Measurements from ENCODE around the gene IGF2.

IGF2 gene

DNA sequence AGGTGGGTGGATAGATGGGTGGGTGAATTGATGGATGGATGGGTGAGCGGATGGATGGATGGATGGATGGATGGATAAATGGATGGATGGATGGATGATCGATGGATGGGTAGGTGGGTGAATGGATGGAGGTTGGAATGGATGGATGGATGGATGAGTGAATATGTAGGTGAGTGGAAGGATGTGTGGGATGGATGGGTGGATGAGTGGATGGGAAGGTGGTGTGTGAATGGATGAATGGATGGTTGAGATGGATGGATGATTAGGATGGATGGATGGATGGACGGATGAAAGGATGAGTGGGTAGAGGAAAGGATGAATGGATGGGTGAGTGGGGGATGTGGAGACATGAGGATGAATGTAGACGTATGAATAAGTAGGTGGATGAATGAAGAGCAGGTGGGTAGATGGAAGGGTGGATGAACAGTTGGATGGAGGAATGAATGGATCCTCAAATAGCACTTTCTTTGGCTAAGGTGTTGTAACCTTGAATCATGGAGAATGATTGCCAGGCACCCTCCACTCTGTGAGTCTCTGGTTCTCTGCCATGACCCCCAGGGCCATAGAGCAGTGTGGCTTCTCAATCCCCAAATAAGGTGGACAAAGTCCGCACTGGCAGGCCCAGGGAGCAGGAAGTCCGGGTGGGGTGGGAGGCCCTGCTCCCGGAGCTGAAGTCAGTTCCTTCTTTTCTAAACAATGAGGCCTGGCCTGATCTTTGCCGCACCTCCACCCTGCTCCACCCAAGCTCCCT, 36.9 kb downstream of the IGF2 start:
- no peak for DNase-seq

DNA sequence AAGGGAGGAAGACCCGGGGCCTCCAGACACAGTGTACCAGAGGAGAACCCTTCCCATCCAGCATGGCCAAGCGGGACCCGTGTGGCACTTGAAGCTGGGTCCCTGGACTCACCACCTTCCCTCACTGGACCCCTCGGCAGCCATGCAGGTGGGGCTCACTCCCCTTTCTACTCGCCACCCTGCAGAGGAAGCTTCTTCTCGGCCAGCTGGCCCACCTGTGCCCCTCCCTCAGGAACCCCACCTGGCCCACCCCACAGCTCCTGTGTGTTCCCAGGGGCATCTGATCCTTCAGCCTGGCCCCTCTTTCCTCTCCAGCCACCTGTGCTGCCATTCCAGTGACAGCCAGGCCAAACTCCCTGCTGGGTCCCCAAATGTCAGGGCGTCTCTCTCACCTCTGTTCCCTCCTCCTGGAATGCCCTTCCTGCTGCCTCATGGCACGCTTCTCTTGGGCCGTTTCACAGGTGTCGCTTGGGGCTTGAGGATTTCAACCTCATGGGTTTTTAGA, 38.0 kb downstream of the IGF2 start:
- DNase-seq = no peak

DNA sequence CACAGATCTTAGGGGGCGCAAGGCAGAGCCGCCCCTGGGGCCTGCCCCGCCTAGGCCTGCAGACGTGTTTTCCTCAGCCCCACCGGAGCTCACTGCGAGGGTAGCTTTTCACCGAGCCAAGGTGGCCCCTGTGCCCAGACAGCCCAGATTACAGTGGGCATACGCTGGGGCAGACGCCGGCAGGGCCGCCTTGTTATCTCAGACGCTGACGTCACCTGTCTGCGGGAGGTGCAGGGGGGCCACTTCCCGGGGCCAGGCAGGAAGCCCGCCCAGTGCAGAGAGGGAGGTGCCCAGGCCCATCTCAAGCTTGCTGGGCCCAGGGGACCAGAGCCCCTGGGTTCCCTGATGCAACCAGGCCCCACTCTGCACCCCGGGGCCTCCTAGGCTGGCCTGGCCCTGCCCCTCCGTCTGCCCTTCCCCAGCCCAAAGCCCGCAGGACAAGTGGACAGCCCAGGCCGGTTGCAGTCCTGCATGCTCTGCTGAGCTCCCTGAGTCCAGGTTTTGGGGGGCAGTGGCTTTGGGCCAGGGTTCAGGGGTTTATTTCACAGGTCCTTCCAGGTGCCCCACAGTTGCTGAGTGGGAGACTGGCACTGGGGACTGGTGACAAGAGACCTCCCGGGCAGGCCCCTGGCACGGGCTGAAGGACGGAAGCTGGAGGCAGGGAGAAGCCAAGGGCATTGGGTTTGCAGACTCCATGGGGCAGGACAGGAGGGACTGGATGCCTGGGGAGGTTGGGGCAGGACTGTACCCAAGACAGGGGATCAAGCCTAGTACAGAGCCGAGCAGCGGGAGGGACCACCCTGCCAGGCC, 38.6 kb downstream of the IGF2 start:
- no peak for DNase-seq

DNA sequence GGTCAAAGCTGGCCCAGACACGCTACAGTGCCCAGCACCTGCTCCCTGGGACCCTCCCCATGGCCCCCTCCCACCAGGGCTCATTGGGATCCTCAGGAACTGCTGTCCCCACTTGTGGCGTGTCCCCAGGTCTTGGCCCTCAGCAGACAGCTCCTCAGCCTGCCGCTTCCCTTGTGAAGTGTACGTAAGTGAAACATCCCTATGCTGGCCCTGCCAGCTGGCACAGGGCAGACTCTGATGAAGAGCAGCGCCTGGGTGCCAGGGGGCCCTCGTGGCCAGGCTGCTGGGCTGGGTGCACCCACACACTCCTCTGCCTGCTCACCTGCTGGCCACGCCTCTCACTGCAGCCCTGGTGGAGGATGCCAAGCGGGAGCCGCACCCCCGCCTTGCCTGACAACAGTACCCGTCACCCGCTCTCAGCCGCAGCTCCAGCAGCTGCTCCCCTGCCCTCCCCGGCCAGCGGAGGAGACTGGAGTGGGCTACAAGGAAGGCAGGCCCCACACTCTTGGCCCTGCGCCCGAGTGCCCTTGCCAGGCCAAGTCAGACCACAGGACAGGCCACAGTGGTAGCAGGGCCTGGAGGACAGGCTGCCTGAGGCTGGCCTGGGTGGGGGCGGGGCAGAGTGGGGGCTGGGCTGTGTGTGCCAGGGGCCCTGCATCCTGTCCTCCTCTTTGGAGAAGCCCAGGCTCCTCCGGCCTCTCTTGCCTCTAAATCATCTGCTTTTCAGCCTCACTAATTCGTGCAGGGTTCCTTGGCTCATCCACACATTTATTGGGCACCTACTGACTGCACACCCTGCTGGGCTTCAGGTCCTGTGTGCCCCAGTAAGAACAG, 39.5 kb downstream of the IGF2 start:
- no peak for DNase-seq

DNA sequence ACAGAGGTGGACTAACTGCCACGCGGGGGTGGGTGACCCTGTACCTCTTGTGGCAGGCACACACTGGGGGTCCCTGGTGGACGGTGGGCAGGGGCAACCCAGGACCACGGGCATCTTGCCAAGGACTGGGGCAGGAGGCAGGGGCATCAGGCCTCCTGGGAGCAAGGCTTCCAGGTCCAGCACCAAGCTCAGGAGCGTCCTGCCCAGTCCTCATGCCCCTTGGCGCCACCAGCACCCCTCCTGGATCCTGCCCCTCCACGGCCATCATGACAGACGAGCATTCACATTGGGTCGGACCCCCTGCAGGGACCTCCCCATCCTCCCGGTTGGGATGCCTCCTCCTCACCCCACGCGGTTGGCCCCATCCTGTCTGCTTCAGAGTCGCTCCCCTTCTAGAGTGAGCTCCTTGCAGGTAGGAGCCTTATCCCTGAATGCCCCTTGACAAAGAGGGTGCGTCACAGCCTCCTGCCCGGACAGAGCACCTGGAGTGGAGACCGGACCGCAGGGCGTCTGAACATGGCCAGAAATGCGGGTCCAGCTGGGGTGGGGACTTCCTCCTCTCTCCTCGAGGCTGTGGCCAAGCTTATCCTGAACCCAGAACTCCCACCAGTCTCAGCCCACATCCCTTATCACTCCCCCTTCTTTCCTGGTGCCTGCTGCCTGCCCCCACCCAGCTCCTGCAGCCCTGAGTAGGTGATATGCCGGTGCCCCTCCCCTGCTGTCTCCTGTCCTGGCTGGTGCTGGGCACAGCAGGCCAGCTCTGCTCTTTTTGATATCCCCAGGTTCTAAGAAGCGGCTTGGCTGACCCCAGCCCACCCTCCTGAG, 40.3 kb downstream of the IGF2 start:
- no peak for DNase-seq

DNA sequence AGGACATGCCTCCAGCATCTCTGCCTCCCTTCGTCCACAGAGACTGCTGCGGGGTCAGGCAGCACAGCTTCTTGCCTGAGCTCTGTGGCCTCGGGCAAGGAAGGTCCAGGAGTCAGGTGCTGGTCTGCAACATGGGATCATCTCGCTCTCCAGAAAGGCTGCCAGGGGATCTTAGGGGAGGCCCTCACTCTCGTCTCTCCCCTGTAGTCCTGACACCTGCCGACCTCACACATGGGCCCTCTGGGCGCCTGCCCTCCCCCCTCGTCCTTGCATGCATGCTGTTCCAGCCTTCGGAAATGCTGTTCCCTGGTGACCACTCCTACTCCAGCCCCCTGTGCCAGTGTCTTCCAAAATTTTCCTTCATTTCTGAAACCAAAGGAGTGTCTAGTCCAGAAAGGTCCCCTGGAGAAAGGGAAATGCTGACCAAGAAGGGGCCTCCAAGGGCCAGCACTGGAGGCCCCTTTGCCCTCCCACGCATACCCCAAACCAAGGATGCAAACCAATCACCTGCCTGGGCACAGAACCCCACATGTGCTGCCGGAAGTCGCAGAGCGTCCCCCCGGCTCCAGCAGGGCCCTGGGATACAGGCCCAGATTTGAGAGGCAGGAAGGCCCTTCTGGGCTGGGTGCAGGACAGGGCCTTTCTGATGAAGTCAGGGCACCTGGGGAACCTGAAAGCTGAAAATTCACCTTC, 41.0 kb downstream of the IGF2 start:
- no peak for DNase-seq

DNA sequence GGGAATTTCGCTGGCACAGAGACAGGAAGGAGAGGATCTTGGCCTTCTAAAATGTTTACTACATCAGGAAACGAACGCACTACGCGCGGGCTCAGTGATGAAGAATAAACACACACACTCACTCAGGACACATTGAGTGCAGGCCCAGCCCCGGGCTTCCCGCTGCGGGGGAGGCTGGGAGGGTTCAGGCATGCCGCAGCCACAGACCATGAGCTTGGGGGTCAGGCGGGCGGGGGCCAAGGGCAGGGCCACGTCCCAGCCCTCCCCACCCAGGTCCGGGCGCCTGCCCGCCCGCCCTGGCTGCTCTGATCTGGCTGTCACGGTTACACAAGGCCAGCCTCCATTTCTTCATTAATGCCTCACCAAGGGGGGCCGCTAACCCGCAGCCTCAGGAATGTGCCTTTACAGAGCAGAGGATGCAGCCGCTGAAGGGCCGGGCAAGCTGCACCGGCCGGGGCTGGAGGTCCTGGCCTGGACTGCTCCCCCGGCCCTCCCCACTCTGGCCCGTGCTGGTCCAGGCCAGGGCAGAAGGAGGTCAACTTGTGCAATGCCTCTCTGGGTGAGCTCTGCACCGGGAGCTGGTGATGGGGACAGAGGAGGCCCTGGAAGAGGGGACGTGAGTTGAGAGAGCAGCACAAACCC, 41.7 kb downstream of the IGF2 start:
- no peak for DNase-seq

DNA sequence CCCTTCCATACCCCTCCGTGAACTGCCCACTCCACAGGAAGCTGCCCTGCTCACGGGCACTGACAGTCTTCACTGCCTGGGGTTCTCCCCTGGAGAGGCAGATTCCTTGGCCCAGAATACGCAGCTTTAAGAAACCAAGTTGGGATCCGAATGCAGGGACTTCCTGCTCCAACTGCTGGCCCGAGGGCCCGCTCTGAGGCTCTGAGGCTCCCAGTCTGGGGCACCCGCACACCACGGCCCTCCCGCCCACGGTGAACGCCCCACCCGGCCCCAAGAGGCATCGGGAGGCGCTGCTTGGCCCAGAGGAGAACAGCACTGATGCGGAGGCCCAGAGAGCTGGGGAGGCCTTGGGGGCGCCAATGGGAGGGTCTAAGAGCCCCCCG, 42.3 kb downstream of the IGF2 start:
- no peak for DNase-seq

DNA sequence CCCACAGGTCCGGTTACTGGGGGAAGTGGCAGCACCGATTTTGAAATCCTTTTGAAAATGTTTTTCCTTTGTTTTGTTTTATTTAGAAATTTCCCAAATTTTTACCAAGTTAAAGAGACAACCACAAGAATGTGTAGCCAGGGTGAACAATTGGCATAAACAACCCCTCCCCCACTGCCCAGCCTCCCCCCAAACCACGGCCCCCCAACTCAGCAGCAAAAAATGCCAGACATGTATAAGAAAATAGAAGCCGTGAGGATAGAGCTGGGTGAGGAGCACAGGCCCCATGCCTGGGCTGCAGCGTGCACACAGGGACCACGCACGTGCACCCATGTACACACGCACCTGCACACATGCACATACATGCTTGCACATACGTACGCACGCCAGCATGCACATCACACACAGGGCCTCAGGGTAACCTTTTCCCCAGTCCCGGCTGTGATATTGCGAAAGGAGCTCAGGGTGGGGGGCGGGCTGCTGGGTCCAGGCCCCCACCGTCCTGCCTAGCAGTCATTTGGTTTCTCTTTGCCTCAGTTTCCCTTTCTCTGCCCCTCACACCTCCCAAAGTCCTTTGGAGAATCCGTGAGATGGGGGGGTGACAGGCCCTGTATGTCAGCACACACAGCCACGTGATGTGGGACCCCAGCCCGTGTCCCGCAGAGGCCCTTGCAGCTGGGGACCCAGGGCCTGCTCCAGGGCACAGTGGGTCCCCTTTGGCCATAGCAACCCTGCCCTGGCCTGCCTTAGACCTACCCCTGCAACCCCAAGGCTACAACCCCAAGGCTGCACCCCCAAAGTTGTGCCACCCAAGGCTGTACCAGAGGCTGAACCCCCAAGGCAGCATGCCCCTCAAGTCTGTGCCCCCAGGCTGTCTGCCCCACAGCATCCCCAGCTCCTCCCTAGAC, 42.9 kb downstream of the IGF2 start:
- DNase-seq = no peak

DNA sequence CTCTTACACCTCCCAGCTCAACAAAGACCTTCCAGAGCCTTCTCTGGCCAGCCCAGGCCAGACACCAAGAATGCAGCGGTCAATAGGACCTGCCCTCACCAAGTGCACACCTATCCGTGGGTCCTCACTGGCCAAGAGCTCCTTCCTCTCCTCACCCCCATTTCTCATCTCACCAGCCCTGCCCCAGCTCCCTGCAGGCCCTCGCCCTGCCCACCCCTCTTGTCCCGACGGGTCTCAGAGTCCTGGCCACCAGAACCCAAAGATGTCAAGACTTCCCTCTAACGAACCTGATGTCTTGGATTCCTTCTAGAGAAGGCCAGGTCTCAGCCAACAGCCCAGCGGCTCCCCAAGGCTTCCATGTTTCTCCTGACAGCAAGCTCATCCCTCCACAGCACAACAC, 43.6 kb downstream of the IGF2 start:
- no peak for DNase-seq

DNA sequence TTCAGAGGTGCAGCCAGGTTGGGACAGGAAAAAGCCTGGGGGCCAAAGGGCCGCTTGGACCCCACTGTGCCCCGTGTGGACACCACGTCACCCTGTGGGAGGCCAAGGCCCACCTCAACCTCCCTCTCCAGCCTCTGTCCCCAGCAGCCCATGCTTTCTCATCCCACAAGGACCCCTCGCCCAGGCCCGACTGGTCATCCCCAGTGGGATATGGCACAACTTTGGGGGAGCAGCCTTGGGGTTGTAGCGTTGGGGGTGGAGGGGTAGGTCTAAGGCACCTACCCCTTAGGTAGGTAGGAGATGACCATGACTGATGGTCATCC, 44.0 kb downstream of the IGF2 start:
- DNase-seq = no peak

DNA sequence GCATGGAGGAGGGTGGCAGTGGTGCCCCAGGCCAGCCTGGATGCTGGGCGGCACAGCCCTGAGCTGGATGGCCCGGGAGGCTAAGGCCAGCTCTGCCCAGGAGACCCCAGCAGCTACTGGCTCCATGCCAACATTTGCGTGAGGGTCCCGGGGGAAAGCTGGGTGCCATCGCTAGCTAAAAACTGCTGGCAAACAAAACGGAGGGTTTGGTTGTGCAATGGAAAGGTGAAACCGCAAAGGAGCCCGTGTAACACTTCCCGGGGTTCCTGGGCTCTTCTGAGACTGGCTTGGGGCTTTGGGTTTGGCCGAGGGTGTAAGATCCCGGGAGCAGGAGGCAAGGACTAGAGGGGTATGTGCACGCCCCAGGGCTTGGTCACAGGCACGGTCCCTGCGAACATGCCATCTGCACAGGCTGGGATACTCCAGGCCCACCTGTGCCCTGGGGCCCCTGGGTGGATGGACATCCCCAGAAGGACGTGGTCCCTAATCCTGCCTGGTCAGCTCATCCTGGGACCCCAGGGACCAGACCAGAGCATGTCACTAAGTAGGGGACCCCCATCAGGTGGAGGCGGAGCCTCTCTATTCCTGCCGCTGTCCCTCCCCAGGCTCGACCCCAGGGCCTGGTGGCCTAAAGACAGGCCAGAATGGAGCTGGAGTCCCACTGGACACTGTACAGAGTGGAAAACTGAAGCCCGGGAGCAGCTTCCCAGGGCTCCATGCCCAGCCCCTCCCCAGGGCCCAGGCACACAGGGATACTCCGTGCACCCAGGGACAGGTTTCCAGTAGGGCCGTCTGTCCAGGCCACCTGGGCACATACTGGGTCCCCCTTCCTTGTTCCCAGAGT, 44.6 kb downstream of the IGF2 start:
- no peak for DNase-seq

DNA sequence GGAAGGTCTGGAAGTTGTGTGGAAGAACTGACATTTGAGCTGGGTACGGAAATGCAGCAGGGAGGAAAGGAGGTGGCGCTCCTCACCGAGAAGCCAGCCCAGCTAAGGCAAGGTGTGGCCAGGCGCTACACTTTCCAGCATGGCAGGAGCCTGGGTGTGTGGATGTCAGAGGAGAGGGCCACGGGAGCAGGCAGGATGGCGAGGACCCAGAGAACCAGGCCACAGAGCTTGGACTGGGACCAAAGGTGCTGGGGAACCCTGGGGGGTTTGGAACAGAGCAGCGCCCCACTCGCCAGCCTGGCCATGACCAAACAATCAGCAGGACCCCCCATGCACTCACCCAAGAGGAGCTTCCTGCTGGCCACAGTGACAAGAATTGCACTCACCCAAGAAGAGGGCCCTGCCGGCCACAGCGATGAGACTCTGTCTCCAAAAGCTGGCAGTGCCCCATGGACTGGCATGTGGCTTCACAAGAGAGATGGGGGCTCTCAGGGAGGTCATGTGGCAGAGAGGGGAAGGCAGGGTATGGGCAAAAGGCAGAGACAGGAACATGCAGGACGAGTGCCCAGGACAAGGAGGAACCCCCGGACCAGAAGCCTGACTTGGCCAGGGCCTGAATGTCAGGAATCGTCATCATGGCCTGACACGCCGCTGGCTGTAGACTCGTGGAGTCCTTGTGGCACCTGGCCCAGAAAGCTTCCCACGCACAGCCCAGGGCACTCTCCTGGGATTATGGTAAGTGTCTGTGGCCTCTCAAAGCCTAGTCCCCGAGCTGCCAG, 45.4 kb downstream of the IGF2 start:
- DNase-seq = no peak

DNA sequence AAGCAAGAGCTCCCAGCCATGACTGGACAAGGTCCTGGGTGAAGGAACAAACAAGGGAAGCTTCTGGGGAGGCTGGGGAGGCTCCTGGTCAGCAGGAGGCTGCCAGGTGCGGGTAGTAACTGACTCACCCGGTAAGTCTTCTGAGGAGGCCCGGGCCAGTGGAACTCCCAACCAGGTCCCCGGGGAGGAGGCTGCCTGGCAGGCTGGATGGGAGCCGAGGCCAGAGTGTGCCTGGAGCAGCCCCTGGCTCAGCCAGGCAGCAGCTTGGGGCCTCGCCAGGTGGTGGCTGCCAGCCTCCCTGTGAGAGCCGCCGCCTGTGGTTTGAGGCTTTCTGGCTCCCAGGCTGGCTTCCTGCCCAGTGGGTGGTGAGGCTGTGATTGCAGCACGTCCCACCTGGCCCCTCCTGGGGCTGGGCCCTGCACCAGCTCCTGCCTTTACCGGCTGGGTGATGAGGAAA, 46.2 kb downstream of the IGF2 start:
- no peak for DNase-seq

DNA sequence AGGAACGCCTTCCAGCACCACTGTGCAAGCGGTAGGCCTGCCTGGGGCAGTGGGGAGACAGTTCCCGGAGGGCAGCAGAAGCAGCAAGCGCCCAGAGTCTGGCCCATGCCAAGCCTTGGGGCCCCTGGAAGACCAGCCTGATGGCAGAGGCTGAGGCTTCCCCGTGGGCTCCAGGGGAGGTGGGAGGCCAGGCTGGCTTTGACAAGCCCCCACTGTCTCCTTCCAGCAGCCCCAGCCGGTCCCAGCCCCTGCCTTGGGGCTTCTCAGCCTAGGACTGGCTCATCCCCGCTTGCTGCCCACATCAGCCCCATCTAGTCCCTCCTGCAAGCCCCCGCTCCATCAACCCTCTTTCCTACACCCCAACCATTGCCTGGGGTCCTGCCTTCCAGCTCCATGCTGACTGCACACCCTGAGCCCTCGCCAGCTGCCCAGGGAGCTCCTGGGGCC, 46.7 kb downstream of the IGF2 start:
- no peak for DNase-seq

DNA sequence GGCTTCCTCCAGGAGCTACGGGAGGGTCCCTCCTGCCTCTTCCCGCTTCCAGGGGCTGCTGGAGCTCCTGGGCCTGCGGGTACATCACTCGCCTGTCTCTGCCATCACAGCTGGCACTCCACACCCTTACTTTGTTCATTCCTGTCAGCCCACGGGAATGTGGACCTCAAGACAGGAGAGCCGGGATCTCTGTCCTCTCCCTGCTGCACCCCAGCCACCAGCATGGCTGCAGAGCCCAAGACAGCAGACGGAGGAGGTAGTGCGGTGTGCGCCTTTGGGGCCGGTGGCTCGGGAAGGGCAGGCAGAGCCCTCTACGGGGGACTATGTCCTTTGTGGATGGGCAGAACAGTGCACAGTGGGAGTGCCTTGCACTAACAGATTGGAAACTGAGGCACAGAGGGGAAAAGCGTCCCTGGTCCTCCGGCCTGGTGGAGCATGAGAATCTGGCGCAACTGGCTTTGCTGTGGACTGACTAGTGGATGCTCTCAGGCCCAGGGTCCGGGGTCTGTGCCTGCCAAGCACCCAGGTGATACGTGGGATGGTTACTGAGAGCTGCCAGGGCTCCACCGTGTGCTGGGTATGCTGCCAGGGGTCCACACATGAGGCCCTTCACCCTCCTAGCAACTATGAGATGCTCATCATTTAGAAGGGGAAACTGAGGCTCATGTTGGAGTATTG, 47.3 kb downstream of the IGF2 start:
- no peak for DNase-seq

DNA sequence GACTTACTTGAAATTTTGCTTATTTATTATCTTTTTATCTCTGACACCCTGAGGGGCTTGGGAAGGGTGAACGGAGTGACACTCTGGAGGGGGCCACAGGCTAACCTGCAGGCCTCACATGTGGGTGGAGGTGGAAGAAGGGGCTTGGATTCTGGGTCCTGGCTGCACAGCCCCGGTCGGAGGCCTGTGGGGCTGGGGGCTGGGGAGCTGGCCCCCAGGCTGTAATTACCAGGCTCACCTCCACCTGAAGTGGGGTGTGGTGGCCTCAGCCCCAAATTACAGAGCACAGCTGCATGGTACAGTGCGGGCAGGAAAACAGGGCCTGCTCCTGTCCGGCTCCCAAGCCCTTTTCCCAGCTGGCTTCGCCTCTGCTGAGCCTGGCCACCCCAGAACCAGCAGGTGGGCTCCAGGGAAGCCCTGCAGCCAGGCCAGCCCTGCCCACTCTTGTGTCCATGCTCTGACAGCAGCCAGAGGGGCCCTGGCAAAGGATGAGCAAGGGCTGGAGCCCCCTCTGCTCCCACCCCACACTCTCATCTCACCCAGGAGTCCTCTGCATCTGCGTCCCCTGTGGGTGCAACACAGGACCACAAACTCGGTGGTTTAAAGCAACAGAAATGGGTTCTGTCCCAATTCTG, 48.0 kb downstream of the IGF2 start:
- DNase-seq = no peak
